Astrocyte (in vitro differentiated cells and primary cell): ENCODE results near the gene PHF19. TPM values are rescaled to one million over a fixed set of nuclear protein-coding genes. Genes with fewer than 3 reads are reported as not detected.

Experiments
- DNase-seq: peaks from one replicate; pipeline ENCODE4 v3.0.0-alpha.2; 2010; ENCODE audit warnings: low read depth
- FAIRE-seq: peaks from 2 replicates; lab custom pipeline; 2011; peaks lifted over from hg19 to GRCh38; lab: Jason Lieb, UNC
- H2AFZ ChIP-seq: 2 replicates; pipeline ENCODE4 v1.6.0; 2012; ENCODE audit warnings: low read depth, low read length, inconsistent platforms
- H3K27ac ChIP-seq: 2 replicates; pipeline ENCODE4 v1.5.1; 2011; ENCODE audit warnings: low read depth, low read length, inconsistent platforms
- H3K27me3 ChIP-seq: 2 replicates; pipeline ENCODE4 v1.6.0; 2011; ENCODE audit warnings: low read length, inconsistent platforms; ENCODE audit not compliant: insufficient read depth
- H3K36me3 ChIP-seq: 2 replicates; pipeline ENCODE4 v1.5.1; 2011; ENCODE audit warnings: low read length, inconsistent platforms; ENCODE audit not compliant: insufficient read depth
- H3K4me1 ChIP-seq: 2 replicates; pipeline ENCODE4 v1.5.1; 2011; ENCODE audit warnings: low read length, inconsistent platforms; ENCODE audit not compliant: insufficient read depth
- H3K4me2 ChIP-seq: 2 replicates; pipeline ENCODE4 v1.6.0; 2012; ENCODE audit warnings: low read length, inconsistent platforms
- H3K4me3 ChIP-seq: 2 replicates; pipeline ENCODE4 v1.5.1; 2011; ENCODE audit warnings: low read depth, mild to moderate bottlenecking, low read length, inconsistent platforms; ENCODE audit not compliant: insufficient read depth
- H3K79me2 ChIP-seq: 2 replicates; pipeline ENCODE4 v1.6.0; 2012; ENCODE audit warnings: mild to moderate bottlenecking, low read length, inconsistent platforms; ENCODE audit not compliant: insufficient read depth
- H3K9ac ChIP-seq: 2 replicates; pipeline ENCODE4 v1.6.0; 2012; ENCODE audit warnings: mild to moderate bottlenecking, low read length, inconsistent platforms
- H3K9me3 ChIP-seq: 2 replicates; pipeline ENCODE4 v1.5.1; 2012; ENCODE audit warnings: low read depth, mild to moderate bottlenecking, low read length, inconsistent platforms; ENCODE audit not compliant: insufficient read depth
- H4K20me1 ChIP-seq: 2 replicates; pipeline ENCODE4 v1.6.0; 2012; ENCODE audit warnings: low read length, inconsistent platforms; ENCODE audit not compliant: insufficient read depth
- H3K27ac Mint-ChIP-seq: one replicate; pipeline ENCODE4 v1.8.0; 2021; ENCODE audit warnings: mild to moderate bottlenecking, mixed read lengths; ENCODE audit not compliant: unreplicated experiment
- H3K27me3 Mint-ChIP-seq: one replicate; pipeline ENCODE4 v1.8.0; 2021; ENCODE audit warnings: low read depth, mixed read lengths; ENCODE audit not compliant: unreplicated experiment
- H3K36me3 Mint-ChIP-seq: one replicate; pipeline ENCODE4 v1.8.0; 2021; ENCODE audit warnings: low read depth, mixed read lengths; ENCODE audit not compliant: unreplicated experiment
- H3K4me1 Mint-ChIP-seq: one replicate; pipeline ENCODE4 v1.8.0; 2021; ENCODE audit warnings: low read depth, mixed read lengths; ENCODE audit not compliant: unreplicated experiment
- H3K4me3 Mint-ChIP-seq: one replicate; pipeline ENCODE4 v1.8.0; 2021; ENCODE audit warnings: mild to moderate bottlenecking, moderate library complexity, mixed read lengths; ENCODE audit not compliant: unreplicated experiment
- H3K9me3 Mint-ChIP-seq: one replicate; pipeline ENCODE4 v1.8.0; 2021; ENCODE audit warnings: mild to moderate bottlenecking, mixed read lengths; ENCODE audit not compliant: unreplicated experiment
- EZH2 ChIP-seq: IDR thresholded peaks from 2 replicates; pipeline ENCODE4 v1.6.1; 2012; ENCODE audit warnings: mild to moderate bottlenecking, low read length, inconsistent platforms; ENCODE audit not compliant: insufficient read depth
- total RNA-seq: library from RNA; stranded (reverse); gene quantifications from 2 replicates; pipeline ENCODE4 v1.2.1, GENCODE V29; 2021
- TF ChIP-seq, protein P1 (sequence below): IDR thresholded peaks from 2 replicates; pipeline ENCODE4 v1.5.1; 2011; ENCODE audit warnings: low read depth, mild to moderate bottlenecking, inconsistent platforms, low read length, moderate library complexity; ENCODE audit not compliant: insufficient read depth

The PHF19 gene
- total RNA-seq, 1 donor from 2014 or later: 19.5 TPM

GRCh38 chr9:120904061-120904977, 27.3 kb upstream of the PHF19 start:
- Histone ChIP-seq H3K27me3 (no peaks in the 10 kb centered on the region), H4K20me1 (no peaks in the 10 kb centered on the region), H3K4me2 (no peak overlapping the region), H3K9ac (no peak overlapping the region), H2AFZ (no peak overlapping the region), H3K79me2 (no peaks in the 10 kb centered on the region), H3K4me1 (no peaks in the 10 kb centered on the region), H3K36me3 (no peaks in the 10 kb centered on the region), H3K4me3 (no peak overlapping the region), H3K27ac (no peak overlapping the region), H3K9me3 (no peaks in the 10 kb centered on the region)
- no peaks in the 10 kb centered on the region for H3K9me3 Mint-ChIP-seq
- no peak overlapping the region for H3K27ac Mint-ChIP-seq
- no peak for DNase-seq
- H3K4me1 Mint-ChIP-seq: no peaks in the 10 kb centered on the region
- peaks cover 26% of the 10 kb centered on the region for H3K27me3 Mint-ChIP-seq
- peaks cover 3% of the 10 kb centered on the region for H3K36me3 Mint-ChIP-seq
- no peak for TF ChIP-seq EZH2
- TF ChIP-seq, protein P1, sequence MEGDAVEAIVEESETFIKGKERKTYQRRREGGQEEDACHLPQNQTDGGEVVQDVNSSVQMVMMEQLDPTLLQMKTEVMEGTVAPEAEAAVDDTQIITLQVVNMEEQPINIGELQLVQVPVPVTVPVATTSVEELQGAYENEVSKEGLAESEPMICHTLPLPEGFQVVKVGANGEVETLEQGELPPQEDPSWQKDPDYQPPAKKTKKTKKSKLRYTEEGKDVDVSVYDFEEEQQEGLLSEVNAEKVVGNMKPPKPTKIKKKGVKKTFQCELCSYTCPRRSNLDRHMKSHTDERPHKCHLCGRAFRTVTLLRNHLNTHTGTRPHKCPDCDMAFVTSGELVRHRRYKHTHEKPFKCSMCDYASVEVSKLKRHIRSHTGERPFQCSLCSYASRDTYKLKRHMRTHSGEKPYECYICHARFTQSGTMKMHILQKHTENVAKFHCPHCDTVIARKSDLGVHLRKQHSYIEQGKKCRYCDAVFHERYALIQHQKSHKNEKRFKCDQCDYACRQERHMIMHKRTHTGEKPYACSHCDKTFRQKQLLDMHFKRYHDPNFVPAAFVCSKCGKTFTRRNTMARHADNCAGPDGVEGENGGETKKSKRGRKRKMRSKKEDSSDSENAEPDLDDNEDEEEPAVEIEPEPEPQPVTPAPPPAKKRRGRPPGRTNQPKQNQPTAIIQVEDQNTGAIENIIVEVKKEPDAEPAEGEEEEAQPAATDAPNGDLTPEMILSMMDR: no peak
- FAIRE-seq: no peak
- H3K4me3 Mint-ChIP-seq: no peak overlapping the region

GRCh38 chr9:120902569-120903535, 25.9 kb upstream of the PHF19 start:
- no peak for FAIRE-seq
- Mint-ChIP-seq H3K27ac (peak overlapping the region; percentile 5), H3K27me3 (peaks cover 26% of the 10 kb centered on the region), H3K4me1 (no peaks in the 10 kb centered on the region), H3K36me3 (no peaks in the 10 kb centered on the region), H3K4me3 (no peak overlapping the region), H3K9me3 (no peaks in the 10 kb centered on the region)
- no peak overlapping the region for H3K9ac ChIP-seq
- no peaks in the 10 kb centered on the region for H3K79me2 ChIP-seq
- no peaks in the 10 kb centered on the region for H3K9me3 ChIP-seq
- H3K36me3 ChIP-seq: no peaks in the 10 kb centered on the region
- no peak for DNase-seq
- H3K27me3 ChIP-seq: no peaks in the 10 kb centered on the region
- H3K4me1 ChIP-seq: no peaks in the 10 kb centered on the region
- no peak overlapping the region for H3K4me2 ChIP-seq
- no peak overlapping the region for H3K27ac ChIP-seq
- TF ChIP-seq EZH2: no peak
- TF ChIP-seq, protein P1: no peak
- H4K20me1 ChIP-seq: no peaks in the 10 kb centered on the region
- no peak overlapping the region for H3K4me3 ChIP-seq
- no peak overlapping the region for H2AFZ ChIP-seq
